OCI-LY1 (cell line): ENCODE measurements around the gene CEMIP2.

ENCODE experiments used
- H2AFZ ChIP-seq: fragments of 200-600 bp; sonication (generic), shearing (Covaris generic); 2 replicates; pipeline ENCODE4 v1.6.0; 2014; ENCODE audit warnings: antibody characterized with exemption, mild to moderate bottlenecking, low read length
- H3F3A ChIP-seq: fragments of 200-600 bp; sonication (generic), shearing (Covaris generic); 2 replicates; pipeline ENCODE4 v1.6.0; 2014; ENCODE audit warnings: mild to moderate bottlenecking, antibody characterized with exemption, low read length, moderate library complexity; ENCODE audit not compliant: insufficient read depth
- H3K27ac ChIP-seq: fragments of 200-600 bp; sonication (generic); 2 replicates; pipeline ENCODE4 v1.5.1; 2014; ENCODE audit warnings: low read length, mixed run types, mild to moderate bottlenecking, low read depth; ENCODE audit not compliant: poor library complexity, severe bottlenecking
- H3K27me3 ChIP-seq: fragments of 200-600 bp; sonication (generic); 2 replicates; pipeline ENCODE4 v1.6.0; 2014; ENCODE audit warnings: antibody characterized with exemption, mild to moderate bottlenecking, low read length, moderate library complexity; ENCODE audit not compliant: insufficient read depth
- H3K36me3 ChIP-seq: fragments of 200-600 bp; sonication (generic); 2 replicates; pipeline ENCODE4 v1.6.1; 2014; ENCODE audit warnings: mild to moderate bottlenecking, antibody characterized with exemption, low read length, moderate library complexity, mixed read lengths; ENCODE audit not compliant: insufficient read depth
- H3K4me1 ChIP-seq: fragments of 200-600 bp; sonication (generic); 2 replicates; pipeline ENCODE4 v1.5.1; 2014; ENCODE audit warnings: mild to moderate bottlenecking, low read length, moderate library complexity; ENCODE audit not compliant: insufficient read depth, severe bottlenecking
- H3K4me2 ChIP-seq: fragments of 200-600 bp; sonication (generic), shearing (Covaris generic); 2 replicates; pipeline ENCODE4 v1.6.1; 2014; ENCODE audit warnings: low read length
- H3K4me3 ChIP-seq: fragments of 200-600 bp; sonication (generic); 2 replicates; pipeline ENCODE4 v1.5.1; 2014; ENCODE audit warnings: low read length, low read depth, mild to moderate bottlenecking, mixed read lengths; ENCODE audit not compliant: poor library complexity, severe bottlenecking
- H3K79me2 ChIP-seq: fragments of 200-600 bp; shearing (Covaris generic); 2 replicates; pipeline ENCODE4 v1.6.1; 2016; ENCODE audit warnings: mixed run types, low read length, mixed read lengths; ENCODE audit not compliant: insufficient read depth
- H3K9ac ChIP-seq: fragments of 200-600 bp; sonication (generic), shearing (Covaris generic); 2 replicates; pipeline ENCODE4 v1.6.1; 2014; ENCODE audit warnings: mild to moderate bottlenecking, low read length, mixed read lengths
- H3K9me2 ChIP-seq: fragments of 200-600 bp; sonication (generic), shearing (Covaris generic); 2 replicates; pipeline ENCODE4 v1.6.1; 2014; ENCODE audit warnings: low read depth, mild to moderate bottlenecking, low read length, mixed read lengths
- H3K9me3 ChIP-seq: fragments of 200-600 bp; shearing (Covaris generic); 2 replicates; pipeline ENCODE4 v1.6.1; 2014; ENCODE audit warnings: low read length, mixed read lengths
- H4K20me1 ChIP-seq: fragments of 200-600 bp; sonication (generic), shearing (Covaris generic); 2 replicates; pipeline ENCODE4 v1.6.0; 2016; ENCODE audit warnings: mild to moderate bottlenecking, low read length; ENCODE audit not compliant: insufficient read depth
- EZH2 ChIP-seq: fragments of 200-600 bp; sonication (generic), shearing (Covaris generic); IDR thresholded peaks from 2 replicates; pipeline ENCODE4 v1.8.0; 2017; ENCODE audit warnings: borderline replicate concordance, mixed run types, mild to moderate bottlenecking, antibody characterized with exemption, low read length, moderate library complexity, mixed read lengths
- TF ChIP-seq, protein P1 (sequence below): fragments of 200-600 bp; sonication (generic), shearing (Covaris generic); IDR thresholded peaks from 2 replicates; pipeline ENCODE4 v1.5.1; 2017; ENCODE audit warnings: mild to moderate bottlenecking, antibody characterized with exemption, low read length, moderate library complexity, mixed read lengths

Gene CEMIP2

DNA sequence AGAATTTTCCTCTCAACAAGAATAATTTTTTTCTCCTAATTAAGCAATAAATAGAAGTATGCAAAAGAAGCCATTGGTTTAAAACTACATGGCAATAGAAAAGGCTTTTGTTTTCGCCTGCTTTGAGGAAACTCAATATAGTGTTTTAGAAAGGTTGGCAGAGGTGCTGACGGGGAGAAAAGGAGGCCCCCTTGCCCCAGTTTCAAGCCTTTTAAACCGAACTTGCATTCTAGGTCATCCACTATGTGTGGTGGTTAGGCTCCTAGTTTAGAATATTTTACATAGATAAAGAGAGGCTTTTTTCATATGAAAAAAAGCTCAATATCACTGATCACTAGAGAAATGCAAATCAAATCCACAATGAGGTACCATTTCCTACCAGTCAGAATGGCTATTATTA is 33.5 kb upstream of the CEMIP2 start:
- no peak overlapping the region for H3K27ac ChIP-seq
- no peak overlapping the region for H2AFZ ChIP-seq
- no peaks in the 10 kb centered on the region for H3K36me3 ChIP-seq
- TF ChIP-seq EZH2, result no peak
- TF ChIP-seq, protein P1, sequence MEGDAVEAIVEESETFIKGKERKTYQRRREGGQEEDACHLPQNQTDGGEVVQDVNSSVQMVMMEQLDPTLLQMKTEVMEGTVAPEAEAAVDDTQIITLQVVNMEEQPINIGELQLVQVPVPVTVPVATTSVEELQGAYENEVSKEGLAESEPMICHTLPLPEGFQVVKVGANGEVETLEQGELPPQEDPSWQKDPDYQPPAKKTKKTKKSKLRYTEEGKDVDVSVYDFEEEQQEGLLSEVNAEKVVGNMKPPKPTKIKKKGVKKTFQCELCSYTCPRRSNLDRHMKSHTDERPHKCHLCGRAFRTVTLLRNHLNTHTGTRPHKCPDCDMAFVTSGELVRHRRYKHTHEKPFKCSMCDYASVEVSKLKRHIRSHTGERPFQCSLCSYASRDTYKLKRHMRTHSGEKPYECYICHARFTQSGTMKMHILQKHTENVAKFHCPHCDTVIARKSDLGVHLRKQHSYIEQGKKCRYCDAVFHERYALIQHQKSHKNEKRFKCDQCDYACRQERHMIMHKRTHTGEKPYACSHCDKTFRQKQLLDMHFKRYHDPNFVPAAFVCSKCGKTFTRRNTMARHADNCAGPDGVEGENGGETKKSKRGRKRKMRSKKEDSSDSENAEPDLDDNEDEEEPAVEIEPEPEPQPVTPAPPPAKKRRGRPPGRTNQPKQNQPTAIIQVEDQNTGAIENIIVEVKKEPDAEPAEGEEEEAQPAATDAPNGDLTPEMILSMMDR, result no peak
- H3K4me1 ChIP-seq, result no peaks in the 10 kb centered on the region
- H3K27me3 ChIP-seq, result no peaks in the 10 kb centered on the region
- no peak overlapping the region for H3K4me3 ChIP-seq
- H3K9me2 ChIP-seq, result no peaks in the 10 kb centered on the region
- no peaks in the 10 kb centered on the region for H4K20me1 ChIP-seq
- no peaks in the 10 kb centered on the region; the same call in 1 of the 2 replicates for H3K9me3 ChIP-seq
- H3F3A ChIP-seq, result no peaks in the 10 kb centered on the region
- no peak overlapping the region for H3K4me2 ChIP-seq
- no peaks in the 10 kb centered on the region for H3K79me2 ChIP-seq
- no peak overlapping the region for H3K9ac ChIP-seq

DNA sequence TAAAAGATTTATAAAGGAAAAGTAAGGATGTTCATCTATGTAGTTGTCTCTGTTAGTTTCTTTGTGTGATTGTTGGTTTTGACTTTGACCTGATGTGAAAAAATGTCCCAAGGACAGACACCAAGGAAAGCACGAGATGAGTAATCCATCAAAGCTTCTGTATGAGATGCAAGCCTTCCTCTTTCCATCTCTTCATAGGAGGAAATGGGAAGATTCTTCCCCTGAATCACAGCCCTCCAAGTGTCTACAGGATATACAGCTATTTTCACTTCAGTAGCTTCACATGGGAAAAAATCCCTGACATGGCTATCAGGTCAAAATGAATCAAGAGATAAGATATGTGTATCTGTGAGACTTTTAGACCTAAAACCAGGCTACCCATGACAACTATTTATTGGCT is 29.0 kb upstream of the CEMIP2 start:
- Histone ChIP-seq H3K4me3 (no peak overlapping the region), H3K27me3 (no peaks in the 10 kb centered on the region; the same call in 1 of the 2 replicates), H3K9ac (no peak overlapping the region), H3K4me2 (no peak overlapping the region), H3F3A (no peaks in the 10 kb centered on the region), H4K20me1 (no peaks in the 10 kb centered on the region), H3K36me3 (no peaks in the 10 kb centered on the region), H3K79me2 (no peaks in the 10 kb centered on the region), H3K9me2 (no peaks in the 10 kb centered on the region), H3K4me1 (peaks cover 23% of the 10 kb centered on the region), H3K9me3 (no peaks in the 10 kb centered on the region; the same call in 1 of the 2 replicates), H3K27ac (no peak overlapping the region), H2AFZ (no peak overlapping the region)
- TF ChIP-seq, protein P1, result no peak
- TF ChIP-seq EZH2, result no peak

DNA sequence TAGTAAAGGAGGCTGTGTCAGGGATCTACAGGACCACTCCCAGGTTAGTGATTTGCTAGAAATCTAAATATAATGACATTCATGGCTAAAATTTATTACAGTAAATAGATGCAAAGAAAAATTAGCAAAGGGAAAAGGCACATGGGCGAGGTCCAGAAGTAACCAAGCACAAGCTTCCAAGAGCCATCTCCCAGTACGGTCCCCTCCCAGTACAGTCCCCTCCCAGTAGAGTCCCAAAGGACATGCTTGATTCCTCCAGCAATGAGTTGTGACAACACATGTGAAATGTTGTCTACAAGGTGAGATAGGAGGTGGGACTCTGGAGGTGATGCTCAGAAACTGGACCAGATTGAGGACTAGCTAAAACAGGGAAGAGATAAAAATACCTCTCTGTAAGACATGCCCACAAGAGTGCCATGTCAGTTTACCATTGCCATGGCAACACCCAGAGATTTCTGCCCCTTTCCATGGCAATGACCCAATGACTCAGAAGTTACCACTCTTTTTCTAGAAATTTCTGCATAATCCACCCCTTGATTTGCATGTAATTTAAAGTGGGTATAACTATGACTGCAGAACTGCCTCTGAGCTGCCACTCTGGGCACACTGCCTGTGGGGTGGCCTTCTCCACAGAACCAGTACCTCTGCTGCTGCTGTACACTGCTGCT is 27.9 kb upstream of the CEMIP2 start:
- H3K4me2 ChIP-seq, result no peak overlapping the region
- no peak overlapping the region for H2AFZ ChIP-seq
- no peak overlapping the region for H3K9ac ChIP-seq
- no peak overlapping the region for H3K4me3 ChIP-seq
- H3F3A ChIP-seq, result no peaks in the 10 kb centered on the region
- no peak overlapping the region for H3K27ac ChIP-seq
- H3K4me1 ChIP-seq, result peaks cover 23% of the 10 kb centered on the region
- no peak for TF ChIP-seq EZH2
- TF ChIP-seq, protein P1, result no peak
- H3K9me2 ChIP-seq, result no peaks in the 10 kb centered on the region
- H4K20me1 ChIP-seq, result no peaks in the 10 kb centered on the region
- H3K79me2 ChIP-seq, result no peaks in the 10 kb centered on the region
- no peaks in the 10 kb centered on the region; the same call in 1 of the 2 replicates for H3K27me3 ChIP-seq
- H3K36me3 ChIP-seq, result no peaks in the 10 kb centered on the region; the same call in 1 of the 2 replicates
- H3K9me3 ChIP-seq, result no peaks in the 10 kb centered on the region
